Esophagus squamous epithelium (tissue), 5 donors: ENCODE measurements around the gene WWOX. TPM values are rescaled to one million over a fixed set of nuclear protein-coding genes. Genes with fewer than 3 reads are reported as not detected.

Experiments
- DNase-seq: peaks from one replicate; lab custom pipeline; 2025; lab: John Stamatoyannopoulos, UW
- H3K27ac ChIP-seq, 4 donors: fragments of 200-600 bp; sonication (generic); one replicate each; pipeline ENCODE4 v1.5.1; 2016 to 2019; ENCODE audit warnings: mild to moderate bottlenecking in 1 of 4
- H3K27me3 ChIP-seq, 4 donors: fragments of 200-600 bp; sonication (generic); 1 replicate in 3 of 4; 2 replicates in 1 of 4; pipeline versions ENCODE4 v1.5.1 to v1.6.0; 2017 to 2021; ENCODE audit warnings: antibody characterized with exemption in 1 of 4
- H3K36me3 ChIP-seq, 3 donors: fragments of 200-600 bp; sonication (generic); one replicate each; pipeline ENCODE4 v1.5.1; 2016 to 2019
- H3K4me1 ChIP-seq, 3 donors: fragments of 200-600 bp; sonication (generic); one replicate each; pipeline ENCODE4 v1.5.1; 2017 to 2019
- H3K4me3 ChIP-seq, 4 donors: fragments of 200-600 bp; sonication (generic); 1 replicate in 3 of 4; 2 replicates in 1 of 4; pipeline ENCODE4 v1.5.1; 2016 to 2019; ENCODE audit warnings: mild to moderate bottlenecking in 2 of 4, moderate library complexity in 1 of 4
- H3K9me3 ChIP-seq, 3 donors: fragments of 200-600 bp; sonication (generic); one replicate each; pipeline ENCODE4 v1.5.1; 2016 to 2019
- CTCF ChIP-seq, 6 experiments: fragments of 450-650 bp in 4 of 6; fragments of 200-600 bp in 2 of 6; sonication (generic) in 2 of 6; IDR thresholded peaks; one replicate each; pipeline ENCODE4 v1.5.1; 2016 to 2019; ENCODE audit warnings: antibody characterized with exemption in 6 of 6, mild to moderate bottlenecking in 4 of 6, moderate library complexity in 4 of 6
- POLR2A ChIP-seq, 4 donors: fragments of 450-650 bp; IDR thresholded peaks; one replicate each; pipeline ENCODE4 v1.6.1; 2017; ENCODE audit warnings: antibody characterized with exemption in 4 of 4, mild to moderate bottlenecking in 4 of 4, moderate library complexity in 3 of 4
- WGBS, 2 donors: methylation state at CpG; one replicate each; pipeline ENCODE4 v1.1.5; 2018; 5-methylcytosine and 5-hydroxymethylcytosine counted together
- intact Hi-C: fragments of 100-400 bp; cut with DNase I; formaldehyde crosslinking; loops from one replicate; pipeline ENCODE4 v1.15.0; 2022
- total RNA-seq, 4 donors: library from RNA; depleted of rRNA; stranded (reverse); fragments of >200 nt; gene quantifications; one replicate each; pipeline ENCODE4 v1.1.0, GENCODE V29; 2016
- donor health status: DM: yes; HTN: yes; CAD: no.

The WWOX gene
- total RNA-seq, 4 donors from 2014 or later, result 20.9 to 31.1 (median 27.5) TPM

- no peak for DNase-seq
These were observed 113.2 kb downstream of the WWOX start for GRCh38 chr16:78212674-78213073.

GRCh38 chr16:78213751-78214150 is 114.3 kb downstream of the WWOX start:
- Histone ChIP-seq H3K4me1 (peaks cover 15 to 40% (median 17%) of the 10 kb centered on the region in 3 donors), H3K27ac (no peak overlapping the region), H3K27me3 (no peaks in the 10 kb centered on the region), H3K36me3 (no peaks in the 10 kb centered on the region), H3K4me3 (no peak overlapping the region), H3K9me3 (no peaks in the 10 kb centered on the region)
- TF ChIP-seq CTCF (IDR thresholded peaks at IDR 0.05) (no peak), POLR2A (IDR thresholded peaks at IDR 0.05) (no peak)
- intact Hi-C loops, result no loop called here
- WGBS, 2 donors, result 81 to 83% methylated on average over 1 to 5 of the region's 7 CpGs
- DNase-seq, result no peak

More at GRCh38 chr16:78212674-78213073, 113.2 kb downstream of the WWOX start:
- Histone ChIP-seq H3K9me3 (no peaks in the 10 kb centered on the region), H3K36me3 (no peaks in the 10 kb centered on the region), H3K27me3 (no peaks in the 10 kb centered on the region), H3K4me1 (peaks cover 15 to 40% (median 17%) of the 10 kb centered on the region in 3 donors), H3K27ac (peak overlapping the region in 1 of 4 donors; percentile 61), H3K4me3 (no peak overlapping the region)
- intact Hi-C loops, result no loop called here
- 90 to 97% methylated on average over 7 of the region's 7 CpGs for WGBS, 2 donors
- TF ChIP-seq POLR2A (IDR thresholded peaks at IDR 0.05) (no peak), CTCF (IDR thresholded peaks at IDR 0.05) (no peak)

GRCh38 chr16:78215222-78215621 is 115.8 kb downstream of the WWOX start:
- intact Hi-C loops, result no loop called here

GRCh38 chr16:78216166-78216745 is 116.8 kb downstream of the WWOX start:
- H3K27ac ChIP-seq, result no peak overlapping the region
- H3K4me1 ChIP-seq, result peaks cover under 1 to 16% (median 5%) of the 10 kb centered on the region in 3 donors
- intact Hi-C loops, result no loop called here
- H3K27me3 ChIP-seq, result no peaks in the 10 kb centered on the region
- 95 to 98% methylated on average over 4 of the region's 4 CpGs for WGBS, 2 donors
- no peak for TF ChIP-seq CTCF (IDR thresholded peaks at IDR 0.05)
- no peak for TF ChIP-seq POLR2A (IDR thresholded peaks at IDR 0.05)
- no peaks in the 10 kb centered on the region for H3K9me3 ChIP-seq
- H3K36me3 ChIP-seq, result no peaks in the 10 kb centered on the region
- no peak overlapping the region for H3K4me3 ChIP-seq
- DNase-seq, result no peak

More at GRCh38 chr16:78215222-78215621, 115.8 kb downstream of the WWOX start:
- TF ChIP-seq POLR2A (IDR thresholded peaks at IDR 0.05) (no peak), CTCF (IDR thresholded peaks at IDR 0.05) (no peak)
- Histone ChIP-seq H3K4me3 (no peak overlapping the region), H3K9me3 (no peaks in the 10 kb centered on the region), H3K27me3 (no peaks in the 10 kb centered on the region), H3K4me1 (peaks cover 11 to 27% (median 15%) of the 10 kb centered on the region in 3 donors), H3K27ac (no peak overlapping the region), H3K36me3 (no peaks in the 10 kb centered on the region)
- WGBS, 2 donors, result 85 to 92% methylated on average over 9 of the region's 9 CpGs
- no peak for DNase-seq

GRCh38 chr16:78217276-78217675 is 117.8 kb downstream of the WWOX start:
- Histone ChIP-seq H3K9me3 (no peaks in the 10 kb centered on the region), H3K36me3 (no peaks in the 10 kb centered on the region), H3K4me1 (peaks cover 0 to 6% (median 0%) of the 10 kb centered on the region in 3 donors), H3K4me3 (no peak overlapping the region), H3K27ac (no peak overlapping the region), H3K27me3 (no peaks in the 10 kb centered on the region)
- TF ChIP-seq POLR2A (IDR thresholded peaks at IDR 0.05) (no peak), CTCF (IDR thresholded peaks at IDR 0.05) (no peak)
- DNase-seq, result no peak
- WGBS, 2 donors, result 83% methylated on average over 7 of the region's 7 CpGs
- intact Hi-C loops, result no loop called here
